Astrocyte (in vitro differentiated cells and primary cell): Measurements from ENCODE around the gene ZCWPW1. TPM values are rescaled to one million over a fixed set of nuclear protein-coding genes. Genes with fewer than 3 reads are reported as not detected.

Experiments used
- DNase-seq: peaks from one replicate; pipeline ENCODE4 v3.0.0-alpha.2; 2010; ENCODE audit warnings: low read depth
- FAIRE-seq: peaks from 2 replicates; lab custom pipeline; 2011; peaks lifted over from hg19 to GRCh38; lab: Jason Lieb, UNC
- H2AFZ ChIP-seq: 2 replicates; pipeline ENCODE4 v1.6.0; 2012; ENCODE audit warnings: low read depth, low read length, inconsistent platforms
- H3K27ac ChIP-seq: 2 replicates; pipeline ENCODE4 v1.5.1; 2011; ENCODE audit warnings: low read depth, low read length, inconsistent platforms
- H3K27me3 ChIP-seq: 2 replicates; pipeline ENCODE4 v1.6.0; 2011; ENCODE audit warnings: low read length, inconsistent platforms; ENCODE audit not compliant: insufficient read depth
- H3K36me3 ChIP-seq: 2 replicates; pipeline ENCODE4 v1.5.1; 2011; ENCODE audit warnings: low read length, inconsistent platforms; ENCODE audit not compliant: insufficient read depth
- H3K4me1 ChIP-seq: 2 replicates; pipeline ENCODE4 v1.5.1; 2011; ENCODE audit warnings: low read length, inconsistent platforms; ENCODE audit not compliant: insufficient read depth
- H3K4me2 ChIP-seq: 2 replicates; pipeline ENCODE4 v1.6.0; 2012; ENCODE audit warnings: low read length, inconsistent platforms
- H3K4me3 ChIP-seq: 2 replicates; pipeline ENCODE4 v1.5.1; 2011; ENCODE audit warnings: low read depth, mild to moderate bottlenecking, low read length, inconsistent platforms; ENCODE audit not compliant: insufficient read depth
- H3K79me2 ChIP-seq: 2 replicates; pipeline ENCODE4 v1.6.0; 2012; ENCODE audit warnings: mild to moderate bottlenecking, low read length, inconsistent platforms; ENCODE audit not compliant: insufficient read depth
- H3K9ac ChIP-seq: 2 replicates; pipeline ENCODE4 v1.6.0; 2012; ENCODE audit warnings: mild to moderate bottlenecking, low read length, inconsistent platforms
- H3K9me3 ChIP-seq: 2 replicates; pipeline ENCODE4 v1.5.1; 2012; ENCODE audit warnings: low read depth, mild to moderate bottlenecking, low read length, inconsistent platforms; ENCODE audit not compliant: insufficient read depth
- H4K20me1 ChIP-seq: 2 replicates; pipeline ENCODE4 v1.6.0; 2012; ENCODE audit warnings: low read length, inconsistent platforms; ENCODE audit not compliant: insufficient read depth
- H3K27ac Mint-ChIP-seq: one replicate; pipeline ENCODE4 v1.8.0; 2021; ENCODE audit warnings: mild to moderate bottlenecking, mixed read lengths; ENCODE audit not compliant: unreplicated experiment
- H3K27me3 Mint-ChIP-seq: one replicate; pipeline ENCODE4 v1.8.0; 2021; ENCODE audit warnings: low read depth, mixed read lengths; ENCODE audit not compliant: unreplicated experiment
- H3K36me3 Mint-ChIP-seq: one replicate; pipeline ENCODE4 v1.8.0; 2021; ENCODE audit warnings: low read depth, mixed read lengths; ENCODE audit not compliant: unreplicated experiment
- H3K4me1 Mint-ChIP-seq: one replicate; pipeline ENCODE4 v1.8.0; 2021; ENCODE audit warnings: low read depth, mixed read lengths; ENCODE audit not compliant: unreplicated experiment
- H3K4me3 Mint-ChIP-seq: one replicate; pipeline ENCODE4 v1.8.0; 2021; ENCODE audit warnings: mild to moderate bottlenecking, moderate library complexity, mixed read lengths; ENCODE audit not compliant: unreplicated experiment
- H3K9me3 Mint-ChIP-seq: one replicate; pipeline ENCODE4 v1.8.0; 2021; ENCODE audit warnings: mild to moderate bottlenecking, mixed read lengths; ENCODE audit not compliant: unreplicated experiment
- EZH2 ChIP-seq: IDR thresholded peaks from 2 replicates; pipeline ENCODE4 v1.6.1; 2012; ENCODE audit warnings: mild to moderate bottlenecking, low read length, inconsistent platforms; ENCODE audit not compliant: insufficient read depth
- total RNA-seq: library from RNA; stranded (reverse); gene quantifications from 2 replicates; pipeline ENCODE4 v1.2.1, GENCODE V29; 2021
- TF ChIP-seq, protein P1 (sequence below): IDR thresholded peaks from 2 replicates; pipeline ENCODE4 v1.5.1; 2011; ENCODE audit warnings: low read depth, mild to moderate bottlenecking, inconsistent platforms, low read length, moderate library complexity; ENCODE audit not compliant: insufficient read depth

Gene ZCWPW1
- total RNA-seq, 1 donor from 2014 or later, result 2.6 TPM

DNA sequence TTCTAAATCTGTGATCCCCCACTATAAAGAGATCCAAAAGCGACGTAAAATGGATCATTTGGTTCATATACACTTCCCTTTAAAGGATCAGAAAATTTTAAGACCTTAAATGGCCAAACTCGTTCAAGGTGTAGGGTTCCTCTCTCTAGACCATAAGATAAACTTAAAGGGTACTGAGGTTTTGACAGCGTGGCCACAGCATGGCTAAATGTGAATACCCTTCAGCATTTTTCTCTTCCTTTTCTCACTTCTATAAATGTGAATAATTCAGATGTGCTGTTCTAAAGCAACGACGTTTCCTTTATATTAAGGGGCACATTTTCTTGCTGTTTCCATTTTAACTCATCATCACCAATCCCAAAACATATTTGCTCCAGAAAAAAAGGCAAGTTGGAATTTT lies 5.2 kb downstream of the ZCWPW1 start:
- no peaks in the 10 kb centered on the region for H3K36me3 ChIP-seq
- Mint-ChIP-seq H3K4me3 (no peak overlapping the region), H3K9me3 (no peaks in the 10 kb centered on the region), H3K4me1 (peaks cover 9% of the 10 kb centered on the region), H3K27ac (no peak overlapping the region), H3K36me3 (no peaks in the 10 kb centered on the region), H3K27me3 (no peaks in the 10 kb centered on the region)
- TF ChIP-seq EZH2, result no peak
- TF ChIP-seq, protein P1, sequence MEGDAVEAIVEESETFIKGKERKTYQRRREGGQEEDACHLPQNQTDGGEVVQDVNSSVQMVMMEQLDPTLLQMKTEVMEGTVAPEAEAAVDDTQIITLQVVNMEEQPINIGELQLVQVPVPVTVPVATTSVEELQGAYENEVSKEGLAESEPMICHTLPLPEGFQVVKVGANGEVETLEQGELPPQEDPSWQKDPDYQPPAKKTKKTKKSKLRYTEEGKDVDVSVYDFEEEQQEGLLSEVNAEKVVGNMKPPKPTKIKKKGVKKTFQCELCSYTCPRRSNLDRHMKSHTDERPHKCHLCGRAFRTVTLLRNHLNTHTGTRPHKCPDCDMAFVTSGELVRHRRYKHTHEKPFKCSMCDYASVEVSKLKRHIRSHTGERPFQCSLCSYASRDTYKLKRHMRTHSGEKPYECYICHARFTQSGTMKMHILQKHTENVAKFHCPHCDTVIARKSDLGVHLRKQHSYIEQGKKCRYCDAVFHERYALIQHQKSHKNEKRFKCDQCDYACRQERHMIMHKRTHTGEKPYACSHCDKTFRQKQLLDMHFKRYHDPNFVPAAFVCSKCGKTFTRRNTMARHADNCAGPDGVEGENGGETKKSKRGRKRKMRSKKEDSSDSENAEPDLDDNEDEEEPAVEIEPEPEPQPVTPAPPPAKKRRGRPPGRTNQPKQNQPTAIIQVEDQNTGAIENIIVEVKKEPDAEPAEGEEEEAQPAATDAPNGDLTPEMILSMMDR, result no peak
- no peak overlapping the region for H3K4me3 ChIP-seq
- H2AFZ ChIP-seq, result no peak overlapping the region
- H3K27ac ChIP-seq, result no peak overlapping the region
- FAIRE-seq (no peak), DNase-seq (no peak)
- H3K4me2 ChIP-seq, result no peak overlapping the region
- H3K4me1 ChIP-seq, result peaks cover 3% of the 10 kb centered on the region
- no peaks in the 10 kb centered on the region for H3K79me2 ChIP-seq
- no peaks in the 10 kb centered on the region for H4K20me1 ChIP-seq
- H3K27me3 ChIP-seq, result no peaks in the 10 kb centered on the region
- no peaks in the 10 kb centered on the region for H3K9me3 ChIP-seq
- H3K9ac ChIP-seq, result no peak overlapping the region

DNA sequence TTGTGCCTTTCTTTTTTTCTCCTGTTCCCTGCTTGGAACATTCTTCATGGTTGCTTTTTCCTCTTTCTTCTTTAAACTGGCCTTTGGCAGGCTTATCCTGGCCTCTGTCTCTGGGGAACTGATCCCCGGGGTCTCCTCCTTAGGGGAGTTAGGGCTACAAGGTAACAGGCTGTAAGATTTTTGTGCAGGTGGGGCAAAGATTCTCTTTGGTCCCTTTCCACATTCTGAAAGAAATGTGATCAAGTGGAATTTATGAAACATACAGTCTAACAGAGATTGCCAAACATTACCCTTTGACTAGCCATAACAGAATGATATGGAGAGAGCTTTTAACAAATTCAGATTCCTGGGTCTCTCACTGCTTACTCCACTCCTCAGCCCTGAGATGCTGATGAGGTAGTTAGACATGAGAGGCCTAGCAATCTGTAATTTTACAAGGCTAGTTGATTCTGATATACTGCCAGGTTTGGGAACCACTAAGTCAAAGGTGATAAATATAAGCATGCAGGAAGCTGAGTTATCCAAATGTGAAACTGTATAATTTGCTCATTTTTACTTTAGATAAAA lies 8.8 kb downstream of the ZCWPW1 start:
- Mint-ChIP-seq H3K27me3 (peaks cover 4% of the 10 kb centered on the region), H3K27ac (no peak overlapping the region), H3K36me3 (peaks cover 2% of the 10 kb centered on the region), H3K4me3 (no peak overlapping the region), H3K9me3 (peaks cover 3% of the 10 kb centered on the region), H3K4me1 (peaks cover 9% of the 10 kb centered on the region)
- Histone ChIP-seq H3K4me3 (no peak overlapping the region), H3K4me2 (no peak overlapping the region), H3K4me1 (no peaks in the 10 kb centered on the region), H3K27me3 (no peaks in the 10 kb centered on the region), H3K9ac (no peak overlapping the region), H4K20me1 (no peaks in the 10 kb centered on the region), H3K79me2 (no peaks in the 10 kb centered on the region), H3K36me3 (no peaks in the 10 kb centered on the region), H3K9me3 (no peaks in the 10 kb centered on the region), H2AFZ (no peak overlapping the region), H3K27ac (no peak overlapping the region)
- DNase-seq, result no peak
- TF ChIP-seq, protein P1, result no peak
- TF ChIP-seq EZH2, result no peak
- FAIRE-seq, result no peak

DNA sequence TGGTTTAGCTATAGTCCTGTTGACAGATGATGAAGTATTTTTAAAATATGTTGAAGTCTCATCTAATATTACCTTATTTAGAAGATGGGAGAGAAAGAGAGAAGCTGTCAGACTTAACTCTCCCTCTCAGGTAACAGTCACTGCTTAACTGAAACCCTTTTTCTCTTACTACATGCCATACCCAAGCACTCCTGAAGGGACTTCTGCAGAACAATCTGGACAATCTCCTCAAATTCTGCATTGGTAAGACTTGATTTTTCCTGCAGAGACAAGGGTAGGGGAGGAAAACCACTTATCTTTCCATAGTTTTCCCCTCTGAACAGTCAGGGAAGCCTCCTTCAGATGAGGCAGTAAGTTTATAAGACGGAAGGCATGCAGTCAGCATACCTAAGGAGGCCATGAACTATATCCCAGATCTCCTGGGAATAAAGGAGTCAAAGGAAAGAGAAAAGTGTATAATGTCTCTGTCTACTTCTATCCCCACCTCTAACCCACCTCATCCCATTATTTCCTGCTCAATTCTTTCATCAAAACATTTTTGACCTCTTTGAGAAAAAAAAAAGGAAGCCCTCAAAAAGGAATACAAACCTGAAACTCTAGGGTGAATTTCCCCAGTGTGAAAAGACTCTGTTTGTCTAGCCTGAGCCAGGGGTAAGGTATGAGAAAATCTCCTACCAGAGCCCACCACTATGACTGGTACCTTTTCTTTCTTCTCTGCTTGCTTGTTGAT lies 9.4 kb downstream of the ZCWPW1 start:
- no peak overlapping the region for H2AFZ ChIP-seq
- H4K20me1 ChIP-seq, result no peaks in the 10 kb centered on the region
- H3K4me1 Mint-ChIP-seq, result peaks cover 9% of the 10 kb centered on the region
- no peak overlapping the region for H3K4me3 Mint-ChIP-seq
- no peaks in the 10 kb centered on the region for H3K27me3 ChIP-seq
- FAIRE-seq, result no peak
- no peak overlapping the region for H3K27ac ChIP-seq
- H3K27me3 Mint-ChIP-seq, result peaks cover 4% of the 10 kb centered on the region
- no peak overlapping the region for H3K4me3 ChIP-seq
- TF ChIP-seq EZH2, result no peak
- TF ChIP-seq, protein P1, result no peak
- H3K36me3 Mint-ChIP-seq, result peaks cover 2% of the 10 kb centered on the region
- H3K9ac ChIP-seq, result no peak overlapping the region
- H3K27ac Mint-ChIP-seq, result no peak overlapping the region
- H3K9me3 ChIP-seq, result no peaks in the 10 kb centered on the region
- no peaks in the 10 kb centered on the region for H3K79me2 ChIP-seq
- H3K4me2 ChIP-seq, result no peak overlapping the region
- H3K36me3 ChIP-seq, result no peaks in the 10 kb centered on the region
- DNase-seq, result no peak
- H3K4me1 ChIP-seq, result no peaks in the 10 kb centered on the region
- H3K9me3 Mint-ChIP-seq, result peaks cover 3% of the 10 kb centered on the region
